Adipocyte (in vitro differentiated cells): ENCODE data around the gene ATP8B1.
"Not testable (repeated sequence)": the region's sequence is repeated elsewhere in the genome, so short reads cannot be mapped to it uniquely, and the experiment has no call there.

ENCODE experiments used
- DNase-seq: peaks from one replicate; pipeline ENCODE4 v3.0.0-alpha.2; 2015; ENCODE audit warnings: low read depth
- H3K27me3 ChIP-seq: replicated peaks from 2 replicates; pipeline ENCODE4 v1.7.0; 2013; ENCODE audit warnings: mild to moderate bottlenecking, low read length, moderate library complexity; ENCODE audit not compliant: control insufficient read depth, insufficient read depth
- H3K36me3 ChIP-seq: 2 replicates; pipeline ENCODE4 v1.7.0; 2013; ENCODE audit warnings: low read length, mild to moderate bottlenecking, moderate library complexity; ENCODE audit not compliant: control insufficient read depth, insufficient read depth, severe bottlenecking
- H3K4me1 ChIP-seq: 2 replicates; pipeline ENCODE4 v1.7.0; 2013; ENCODE audit warnings: mild to moderate bottlenecking, low read length, moderate library complexity; ENCODE audit not compliant: control insufficient read depth, insufficient read depth
- H3K4me3 ChIP-seq: 2 replicates; pipeline ENCODE4 v1.7.0; 2013; ENCODE audit warnings: mild to moderate bottlenecking, low read length, moderate library complexity
- H3K9ac ChIP-seq: 2 replicates; pipeline ENCODE4 v1.7.0; 2013; ENCODE audit warnings: mild to moderate bottlenecking, low read length, moderate library complexity
- H3K9me3 ChIP-seq: 2 replicates; pipeline ENCODE4 v1.7.0; 2013; ENCODE audit warnings: mild to moderate bottlenecking, low read length, moderate library complexity; ENCODE audit not compliant: control insufficient read depth

Gene ATP8B1

DNA sequence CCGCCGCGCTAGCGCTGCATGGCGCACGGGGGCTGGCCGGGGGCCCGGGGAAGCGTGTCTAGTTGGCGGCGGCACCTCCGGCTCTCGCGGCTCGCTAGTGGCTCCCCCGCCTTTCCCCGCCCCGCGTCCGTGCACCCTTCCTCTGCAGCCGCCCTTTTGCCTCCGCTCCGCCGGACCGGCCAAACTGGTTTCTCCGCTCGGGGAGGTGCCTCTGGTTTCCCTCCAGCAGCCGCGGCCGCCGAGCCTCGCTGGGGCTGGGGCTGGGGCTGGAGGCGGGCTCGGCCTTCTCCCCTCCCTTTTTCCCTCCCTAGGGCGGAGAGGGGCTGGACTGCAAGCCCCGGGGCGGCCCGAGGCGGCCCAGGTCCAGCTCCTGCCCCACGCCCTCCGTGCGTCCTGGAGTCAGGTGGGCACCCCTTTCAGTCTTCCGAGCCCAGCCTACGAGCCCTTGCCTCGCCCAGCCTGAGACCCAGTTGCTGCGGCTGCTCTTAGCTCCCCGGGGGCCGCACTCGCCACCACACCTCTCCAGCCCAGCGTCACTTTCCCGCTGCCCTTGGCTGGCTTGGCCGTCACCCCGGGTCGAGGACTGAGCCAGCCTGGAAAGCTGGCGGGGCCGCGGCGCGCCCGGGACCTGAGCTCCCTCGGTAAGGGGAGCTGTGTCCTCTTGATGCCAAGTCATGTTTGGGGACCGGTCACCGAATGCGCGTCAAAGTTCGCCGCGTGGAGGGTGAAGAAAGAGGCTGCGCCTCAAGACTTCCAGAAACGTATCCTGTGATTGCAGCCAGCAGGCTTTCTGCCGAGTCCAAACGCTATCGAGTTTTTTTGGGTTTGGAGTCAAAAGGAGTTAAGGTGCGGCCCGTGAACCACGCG is at the start of gene ATP8B1:
TSS of gene ATP8B1 (minus strand) at position 213 of the 867 bp plus-strand sequence. CDS start 71,508 bp downstream, outside the sequence.
- H3K36me3 ChIP-seq: no peaks in the 10 kb centered on the region
- H3K4me1 ChIP-seq: peaks cover 47% of the 10 kb centered on the region
- peak within 1 kb of the TSS; percentile 95 for H3K4me3 ChIP-seq
- peak; percentile 77 for DNase-seq
- H3K9me3 ChIP-seq: no peaks in the 10 kb centered on the region
- no peaks in the 10 kb centered on the region for H3K27me3 ChIP-seq
- peak within 1 kb of the TSS; percentile 88 for H3K9ac ChIP-seq

GRCh38 chr18:57850063-57850462 is 46.9 kb upstream of the ATP8B1 start:
- no peak for DNase-seq
- Histone ChIP-seq H3K9ac (no peak overlapping the region), H3K9me3 (no peaks in the 10 kb centered on the region), H3K27me3 (no peaks in the 10 kb centered on the region), H3K4me3 (no peak overlapping the region), H3K36me3 (no peaks in the 10 kb centered on the region), H3K4me1 (peaks cover 6% of the 10 kb centered on the region)

GRCh38 chr18:57848374-57848773 is 45.3 kb upstream of the ATP8B1 start:
- H3K4me3 ChIP-seq, H3K9ac ChIP-seq: not testable (repeated sequence)
- peak; percentile 29 for DNase-seq

GRCh38 chr18:57847431-57847830 is 44.3 kb upstream of the ATP8B1 start:
- not testable (repeated sequence) for H3K36me3 ChIP-seq, H3K4me1 ChIP-seq, H3K4me3 ChIP-seq, H3K9ac ChIP-seq, DNase-seq, H3K9me3 ChIP-seq, H3K27me3 ChIP-seq

More at GRCh38 chr18:57848374-57848773, 45.3 kb upstream of the ATP8B1 start:
- H3K4me1 ChIP-seq, H3K9me3 ChIP-seq, H3K36me3 ChIP-seq, H3K27me3 ChIP-seq: not testable (repeated sequence)

DNA sequence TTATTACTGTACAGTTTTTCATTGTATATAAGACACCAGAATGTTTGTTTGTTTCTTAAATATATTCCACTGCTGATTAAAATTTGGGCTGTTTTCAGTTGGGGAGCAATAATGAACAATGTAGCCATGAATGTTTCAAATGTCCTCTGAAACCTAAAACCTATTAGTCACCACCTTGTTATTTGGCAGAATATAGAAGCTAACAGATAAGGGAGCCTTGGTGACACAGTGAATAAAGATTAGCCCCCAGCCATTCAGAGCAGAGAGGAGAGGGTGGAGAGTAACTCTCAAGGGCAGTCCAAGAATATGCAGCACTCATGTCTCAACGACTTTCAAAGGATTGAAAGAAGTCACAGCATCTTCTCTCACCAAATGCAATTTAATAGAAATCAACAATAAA is 43.1 kb upstream of the ATP8B1 start:
- Histone ChIP-seq H3K27me3 (no peaks in the 10 kb centered on the region), H3K9ac (peak overlapping the region; percentile 5), H3K4me1 (peaks cover 6% of the 10 kb centered on the region), H3K4me3 (peak overlapping the region; percentile 34), H3K36me3 (no peaks in the 10 kb centered on the region), H3K9me3 (no peaks in the 10 kb centered on the region)
- DNase-seq: peak; percentile 71

DNA sequence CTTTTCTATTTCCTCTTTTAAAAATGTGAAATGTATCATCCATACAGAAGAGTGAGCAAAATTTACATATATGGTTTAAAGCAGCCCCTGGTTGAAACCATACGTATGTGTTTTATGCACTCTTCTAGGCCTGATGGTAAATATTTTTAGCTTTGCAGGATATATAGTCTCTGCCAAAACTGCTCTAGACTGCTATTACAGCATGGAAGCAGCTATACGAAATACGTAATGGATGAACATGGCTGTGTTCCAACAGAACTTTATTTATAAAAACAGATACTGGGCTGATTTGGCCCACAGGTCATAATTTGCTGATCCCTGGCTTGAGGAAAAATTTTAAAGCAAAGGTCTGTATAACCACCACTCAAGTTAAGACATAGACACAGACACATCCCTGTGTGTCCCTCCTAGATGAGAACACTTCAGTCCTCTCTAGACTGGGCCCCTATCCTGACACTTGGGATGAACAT is 42.5 kb upstream of the ATP8B1 start:
- Histone ChIP-seq H3K4me3 (peak overlapping the region; percentile 34), H3K27me3 (no peaks in the 10 kb centered on the region), H3K9me3 (no peaks in the 10 kb centered on the region), H3K9ac (peak overlapping the region; percentile 5), H3K36me3 (no peaks in the 10 kb centered on the region), H3K4me1 (peaks cover 6% of the 10 kb centered on the region)
- peak; percentile 10 for DNase-seq

- Histone ChIP-seq H3K4me1 (peaks cover 15% of the 10 kb centered on the region), H3K36me3 (no peaks in the 10 kb centered on the region), H3K9me3 (no peaks in the 10 kb centered on the region), H3K27me3 (no peaks in the 10 kb centered on the region), H3K9ac (no peak overlapping the region), H3K4me3 (no peak overlapping the region)
- no peak for DNase-seq
These were observed 41.2 kb upstream of the ATP8B1 start for GRCh38 chr18:57844319-57844718.

DNA sequence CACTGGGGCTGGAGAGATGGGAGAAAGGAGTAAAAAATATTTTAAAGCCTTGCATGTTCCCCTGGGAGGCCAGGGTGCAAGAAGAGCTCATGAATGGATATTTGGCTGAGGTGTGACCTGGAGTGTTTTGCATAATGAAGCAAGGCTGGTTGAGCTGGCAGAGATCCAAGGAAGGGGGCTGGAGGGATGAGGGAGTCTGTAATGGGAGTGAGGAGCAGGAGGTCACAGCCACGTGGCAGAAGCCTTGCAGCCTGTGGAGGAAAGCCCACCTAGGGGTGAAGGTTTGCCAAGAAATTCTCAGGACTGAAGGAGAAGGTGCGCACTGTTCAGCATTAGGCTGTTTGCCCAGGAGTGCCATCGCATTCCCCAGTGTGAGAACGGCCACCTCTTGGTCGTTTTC is 40.3 kb upstream of the ATP8B1 start:
- no peak overlapping the region for H3K4me3 ChIP-seq
- H3K27me3 ChIP-seq: no peaks in the 10 kb centered on the region
- H3K9ac ChIP-seq: no peak overlapping the region
- H3K36me3 ChIP-seq: no peaks in the 10 kb centered on the region
- no peak for DNase-seq
- no peaks in the 10 kb centered on the region for H3K9me3 ChIP-seq
- H3K4me1 ChIP-seq: peaks cover 15% of the 10 kb centered on the region

GRCh38 chr18:57841568-57841967 is 38.5 kb upstream of the ATP8B1 start:
- Histone ChIP-seq H3K4me1 (peaks cover 15% of the 10 kb centered on the region), H3K9me3 (no peaks in the 10 kb centered on the region), H3K9ac (no peak overlapping the region), H3K36me3 (no peaks in the 10 kb centered on the region), H3K27me3 (no peaks in the 10 kb centered on the region), H3K4me3 (no peak overlapping the region)
- DNase-seq: no peak

DNA sequence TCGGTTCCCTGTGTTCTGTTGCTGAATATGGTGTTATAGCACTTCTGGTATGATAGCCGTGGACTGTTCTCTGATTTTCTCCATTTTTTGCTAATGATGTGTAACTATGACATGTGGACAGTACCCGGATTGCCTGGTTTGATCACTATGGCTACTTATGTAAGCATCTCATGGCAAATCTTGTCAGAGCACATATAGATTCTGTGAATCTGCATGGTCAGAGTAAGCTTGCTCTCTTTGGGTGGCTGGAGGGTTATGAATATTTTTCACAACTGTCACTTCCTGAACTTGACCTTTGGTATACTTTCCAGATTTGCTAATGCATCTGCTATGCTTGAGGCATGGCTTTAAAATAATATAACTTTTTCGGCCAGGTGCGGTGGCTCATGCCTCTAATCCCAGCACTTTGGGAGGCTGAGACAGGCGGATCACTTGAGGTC is 36.8 kb upstream of the ATP8B1 start:
- Histone ChIP-seq H3K9me3 (no peaks in the 10 kb centered on the region), H3K9ac (no peak overlapping the region), H3K4me3 (no peak overlapping the region), H3K36me3 (no peaks in the 10 kb centered on the region), H3K4me1 (peaks cover 9% of the 10 kb centered on the region), H3K27me3 (no peaks in the 10 kb centered on the region)
- DNase-seq: peak; percentile 63

DNA sequence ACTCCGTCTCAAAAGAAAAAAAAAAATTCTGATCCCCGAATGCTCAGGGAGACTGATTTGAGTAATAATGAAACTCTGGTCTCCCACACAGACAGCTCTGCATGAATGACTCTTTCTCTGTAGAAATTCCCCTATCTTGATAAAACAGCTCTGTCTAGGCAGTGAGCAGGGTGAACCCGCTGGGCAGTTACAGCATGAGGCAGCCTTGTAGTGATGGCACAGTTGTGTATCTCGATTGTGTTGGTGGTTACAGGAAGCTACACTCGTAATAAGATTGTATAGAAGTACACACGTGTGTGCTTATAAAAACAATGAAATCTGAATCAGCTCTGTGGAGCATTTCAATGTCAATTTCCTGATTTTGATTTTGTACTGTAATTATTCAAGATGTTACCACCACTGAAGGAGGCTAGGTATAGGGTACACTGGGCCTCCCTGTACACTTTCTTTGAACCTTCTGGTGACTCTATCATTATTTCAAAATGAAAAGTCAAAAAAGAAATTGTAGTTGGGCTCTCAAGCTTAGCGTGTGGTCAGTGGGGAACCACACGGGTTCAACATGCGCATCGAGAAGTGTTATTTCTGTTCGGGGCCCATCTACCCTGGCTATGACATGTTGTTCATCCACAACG is 34.9 kb upstream of the ATP8B1 start:
- DNase-seq: no peak

More for the DNA sequence above, 34.9 kb upstream of the ATP8B1 start:
- Histone ChIP-seq H3K4me1 (peaks cover 26% of the 10 kb centered on the region), H3K36me3 (no peaks in the 10 kb centered on the region), H3K9ac (no peak overlapping the region), H3K4me3 (no peak overlapping the region), H3K27me3 (no peaks in the 10 kb centered on the region), H3K9me3 (no peaks in the 10 kb centered on the region)
